GM18502 (cell line): ENCODE measurements around the gene COX5A.

ENCODE experiments used
- ATAC-seq: cut with Tn5 transposase; IDR thresholded peaks from one replicate; pipeline ENCODE4 v1.9.1; 2021; ENCODE audit warnings: mild to moderate bottlenecking; ENCODE audit not compliant: unreplicated experiment, poor library complexity

COX5A gene

GRCh38 chr15:74937590-74938371 lies at the start of gene COX5A:
COX5A (minus strand) TSS chr15:74938073; CDS start chr15:74938014, 59 bp downstream.
- ATAC-seq, result peak; percentile 90

GRCh38 chr15:74983725-74984231 lies 45.9 kb upstream of the COX5A start:
- no peak for ATAC-seq

- ATAC-seq, result no peak
Observed at GRCh38 chr15:74982183-74982582, 44.3 kb upstream of the COX5A start.

GRCh38 chr15:74978503-74978902 lies 40.6 kb upstream of the COX5A start:
- no peak for ATAC-seq

- no peak for ATAC-seq
Observed at GRCh38 chr15:74978077-74978476, 40.2 kb upstream of the COX5A start.

GRCh38 chr15:74977599-74977998 lies 39.7 kb upstream of the COX5A start:
- no peak for ATAC-seq

GRCh38 chr15:74976159-74976558 lies 38.3 kb upstream of the COX5A start:
- ATAC-seq, result no peak

GRCh38 chr15:74967670-74968069 lies 29.8 kb upstream of the COX5A start:
- no peak for ATAC-seq

GRCh38 chr15:74964794-74965193 lies 26.9 kb upstream of the COX5A start:
- no peak for ATAC-seq

- no peak for ATAC-seq
Observed at GRCh38 chr15:74963213-74963612, 25.3 kb upstream of the COX5A start.

GRCh38 chr15:74962671-74963070 lies 24.8 kb upstream of the COX5A start:
- ATAC-seq, result no peak

- no peak for ATAC-seq
Observed at GRCh38 chr15:74962219-74962618, 24.3 kb upstream of the COX5A start.

- ATAC-seq, result no peak
Observed at GRCh38 chr15:74961616-74962015, 23.7 kb upstream of the COX5A start.

- no peak for ATAC-seq
Observed at GRCh38 chr15:74960995-74961588, 23.2 kb upstream of the COX5A start.

- ATAC-seq, result no peak
Observed at GRCh38 chr15:74960286-74960685, 22.4 kb upstream of the COX5A start.

- no peak for ATAC-seq
Observed at GRCh38 chr15:74959586-74959939, 21.7 kb upstream of the COX5A start.

GRCh38 chr15:74958908-74959585 lies 21.2 kb upstream of the COX5A start:
- ATAC-seq, result no peak

GRCh38 chr15:74958320-74958907 lies 20.5 kb upstream of the COX5A start:
- no peak for ATAC-seq

GRCh38 chr15:74957476-74958035 lies 19.7 kb upstream of the COX5A start:
- ATAC-seq, result no peak

GRCh38 chr15:74956648-74957475 lies 19.0 kb upstream of the COX5A start, which contains the start of gene RPP25:
RPP25 (minus strand) TSS chr15:74956772; CDS start chr15:74956583, 189 bp downstream.
- ATAC-seq, result peak; percentile 83
